Nephron progenitor cell (in vitro differentiated cells): ENCODE data around the gene CTNNA3.

Experiments
- DNase-seq: peaks from one replicate; pipeline ENCODE4 v3.0.0; 2021
- H3K27ac Mint-ChIP-seq: 2 replicates; pipeline ENCODE4 v1.8.0; 2021; ENCODE audit warnings: mild to moderate bottlenecking, moderate library complexity, mixed read lengths
- H3K27me3 Mint-ChIP-seq: 2 replicates; pipeline ENCODE4 v1.8.0; 2021; ENCODE audit warnings: mild to moderate bottlenecking, low read depth, mixed read lengths; ENCODE audit not compliant: poor library complexity
- H3K36me3 Mint-ChIP-seq: 2 replicates; pipeline ENCODE4 v1.8.0; 2021; ENCODE audit warnings: low read depth, mixed read lengths
- H3K4me1 Mint-ChIP-seq: 2 replicates; pipeline ENCODE4 v1.8.0; 2021; ENCODE audit warnings: mixed read lengths
- H3K4me3 Mint-ChIP-seq: 2 replicates; pipeline ENCODE4 v1.8.0; 2021; ENCODE audit warnings: mild to moderate bottlenecking, moderate library complexity, mixed read lengths
- H3K9me3 Mint-ChIP-seq: 2 replicates; pipeline ENCODE4 v1.8.0; 2021; ENCODE audit warnings: mild to moderate bottlenecking, moderate library complexity, mixed read lengths
- CTCF ChIP-seq: fragments of 200-600 bp; sonication (generic); IDR thresholded peaks from 2 replicates; pipeline ENCODE4 v1.5.0; 2021; ENCODE audit warnings: antibody characterized with exemption

The CTNNA3 gene

GRCh38 chr10:67678335-67678974, 17.5 kb downstream of the CTNNA3 start:
- no peak overlapping the region for H3K27ac Mint-ChIP-seq
- H3K36me3 Mint-ChIP-seq = no peaks in the 10 kb centered on the region
- peaks cover 5% of the 10 kb centered on the region for H3K27me3 Mint-ChIP-seq
- H3K4me1 Mint-ChIP-seq = no peaks in the 10 kb centered on the region
- DNase-seq = no peak
- no peak overlapping the region for H3K4me3 Mint-ChIP-seq
- TF ChIP-seq CTCF = no peak
- H3K9me3 Mint-ChIP-seq = peaks cover 15% of the 10 kb centered on the region

DNA sequence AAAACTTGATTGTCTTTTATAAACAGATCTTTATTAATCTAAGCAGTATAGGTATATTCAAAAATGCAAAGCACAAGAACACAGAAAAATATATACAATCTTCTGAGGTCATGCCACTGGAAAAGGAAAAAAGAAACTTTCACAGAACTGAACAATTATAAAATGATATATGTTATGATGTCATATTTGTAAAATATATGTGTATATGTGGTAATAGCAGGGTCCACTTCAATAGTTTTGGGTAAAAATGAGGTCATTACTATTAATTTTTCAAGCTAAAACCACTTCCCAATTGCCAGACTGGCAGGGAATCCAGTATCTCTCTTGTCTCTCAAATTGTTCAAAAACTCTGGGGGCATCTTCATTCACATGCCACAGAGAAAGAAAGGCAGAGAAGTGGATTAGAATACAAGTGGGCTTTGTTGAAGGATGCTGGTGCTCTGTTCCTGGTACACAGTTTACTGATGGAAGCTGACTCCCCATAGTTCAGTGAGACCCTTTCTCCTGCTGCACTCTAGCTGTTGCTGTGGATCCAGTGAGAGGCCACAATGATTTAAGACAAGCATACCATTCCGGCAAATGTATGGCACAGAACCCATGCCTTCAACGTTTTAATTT, 19.7 kb downstream of the CTNNA3 start:
- TF ChIP-seq CTCF = no peak
- peak overlapping the region; percentile 9 for H3K27ac Mint-ChIP-seq
- no peak overlapping the region for H3K4me3 Mint-ChIP-seq
- peaks cover 5% of the 10 kb centered on the region for H3K27me3 Mint-ChIP-seq
- H3K36me3 Mint-ChIP-seq = no peaks in the 10 kb centered on the region
- no peak for DNase-seq
- H3K4me1 Mint-ChIP-seq = no peaks in the 10 kb centered on the region
- no peaks in the 10 kb centered on the region for H3K9me3 Mint-ChIP-seq

GRCh38 chr10:67670401-67670800, 25.6 kb downstream of the CTNNA3 start:
- Mint-ChIP-seq H3K36me3 (no peaks in the 10 kb centered on the region), H3K4me3 (no peak overlapping the region), H3K27ac (no peak overlapping the region), H3K9me3 (no peaks in the 10 kb centered on the region), H3K27me3 (no peaks in the 10 kb centered on the region), H3K4me1 (peaks cover 11% of the 10 kb centered on the region)
- TF ChIP-seq CTCF = no peak
- no peak for DNase-seq

GRCh38 chr10:67669978-67670377, 26.0 kb downstream of the CTNNA3 start:
- no peak for DNase-seq
- Mint-ChIP-seq H3K27me3 (no peaks in the 10 kb centered on the region), H3K27ac (no peak overlapping the region), H3K9me3 (no peaks in the 10 kb centered on the region), H3K4me1 (peaks cover 15% of the 10 kb centered on the region), H3K36me3 (no peaks in the 10 kb centered on the region), H3K4me3 (no peak overlapping the region)
- no peak for TF ChIP-seq CTCF

GRCh38 chr10:67668448-67668847, 27.5 kb downstream of the CTNNA3 start:
- Mint-ChIP-seq H3K4me1 (peaks cover 15% of the 10 kb centered on the region), H3K27me3 (no peaks in the 10 kb centered on the region), H3K36me3 (no peaks in the 10 kb centered on the region), H3K27ac (no peak overlapping the region), H3K4me3 (no peak overlapping the region), H3K9me3 (no peaks in the 10 kb centered on the region)
- TF ChIP-seq CTCF = no peak
- DNase-seq = no peak

GRCh38 chr10:67667035-67667425, 29.0 kb downstream of the CTNNA3 start:
- H3K4me3 Mint-ChIP-seq = no peak overlapping the region
- H3K27ac Mint-ChIP-seq = no peak overlapping the region

More at GRCh38 chr10:67667035-67667425, 29.0 kb downstream of the CTNNA3 start:
- no peaks in the 10 kb centered on the region for H3K27me3 Mint-ChIP-seq
- no peaks in the 10 kb centered on the region for H3K9me3 Mint-ChIP-seq
- peaks cover 15% of the 10 kb centered on the region for H3K4me1 Mint-ChIP-seq
- TF ChIP-seq CTCF = no peak
- H3K36me3 Mint-ChIP-seq = no peaks in the 10 kb centered on the region
- DNase-seq = no peak
